NB4 (cell line): ENCODE data around the gene HDAC7.

Experiments used
- DNase-seq: peaks from one replicate; pipeline ENCODE4 v3.0.0; 2010; ENCODE audit warnings: low read depth
- H3K4me3 ChIP-seq: one replicate; pipeline ENCODE4 v1.5.1; 2011; ENCODE audit warnings: mild to moderate bottlenecking, low read depth, low read length, moderate library complexity
- CTCF ChIP-seq: IDR thresholded peaks from one replicate; pipeline ENCODE4 v1.5.1; 2012; ENCODE audit warnings: low read depth, low read length
- MAX ChIP-seq: IDR thresholded peaks from 2 replicates; pipeline ENCODE4 v1.6.1; 2011; ENCODE audit warnings: low read depth, low read length
- MYC ChIP-seq: IDR thresholded peaks from 2 replicates; pipeline ENCODE4 v1.6.1; 2011; ENCODE audit warnings: low read depth, low read length
- POLR2A ChIP-seq: IDR thresholded peaks from 2 replicates; pipeline ENCODE4 v1.6.1; 2011; ENCODE audit warnings: mild to moderate bottlenecking; ENCODE audit not compliant: insufficient read length; ENCODE audit errors: extremely low read depth

HDAC7 gene

GRCh38 chr12:47835831-47836155 lies 16.1 kb upstream of the HDAC7 start:
- TF ChIP-seq MYC (no peak), CTCF (no peak), MAX (no peak), POLR2A (no peak)
- no peak overlapping the region for H3K4me3 ChIP-seq
- no peak for DNase-seq

GRCh38 chr12:47835006-47835830 lies 15.5 kb upstream of the HDAC7 start:
- TF ChIP-seq POLR2A (no peak), CTCF (no peak), MAX (no peak), MYC (no peak)
- H3K4me3 ChIP-seq = no peak overlapping the region
- peak; percentile 50 for DNase-seq

GRCh38 chr12:47834199-47834903 lies 14.6 kb upstream of the HDAC7 start:
- DNase-seq = no peak
- H3K4me3 ChIP-seq = no peak overlapping the region
- no peak for TF ChIP-seq POLR2A
- TF ChIP-seq CTCF = no peak

- no peak for TF ChIP-seq POLR2A
- TF ChIP-seq MYC = no peak
- TF ChIP-seq MAX = no peak
- no peak for TF ChIP-seq CTCF
- DNase-seq = no peak
- no peak overlapping the region for H3K4me3 ChIP-seq
Measured at GRCh38 chr12:47833591-47834012, 13.9 kb upstream of the HDAC7 start.

- H3K4me3 ChIP-seq = no peak overlapping the region
- no peak for TF ChIP-seq MAX
- TF ChIP-seq CTCF = no peak
- TF ChIP-seq POLR2A = no peak
- no peak for DNase-seq
Measured at GRCh38 chr12:47832263-47832933, 12.7 kb upstream of the HDAC7 start.
